ENCODE results near the gene KDM3B.

KDM3B gene

GRCh38 chr5:138463419-138464007, 111.0 kb downstream of the KDM3B start:
- peak overlapping the region; percentile 88 for H3K27ac ChIP-seq (ENCODE audit: low read depth, low read length, severe bottlenecking)
- H3K4me3 ChIP-seq (ENCODE audit: extremely low read depth, insufficient read depth, low read length, poor library complexity, severe bottlenecking) = peak overlapping the region; percentile 58
- H3K36me3 ChIP-seq (ENCODE audit: control insufficient read depth, insufficient read depth, low read length) = peaks cover 16% of the 10 kb centered on the region
- H3K9me3 ChIP-seq (ENCODE audit: control insufficient read depth, low read length) = no peaks in the 10 kb centered on the region
- peaks cover 20% of the 10 kb centered on the region for H3K4me1 ChIP-seq (ENCODE audit: control insufficient read depth, insufficient read depth, low read length, poor library complexity, severe bottlenecking)
- 43 to 54% methylated on average over 6 to 7 of the region's 21 CpGs for WGBS, 2 experiments (ENCODE audit: insufficient coverage in 2 of 2)

DNA sequence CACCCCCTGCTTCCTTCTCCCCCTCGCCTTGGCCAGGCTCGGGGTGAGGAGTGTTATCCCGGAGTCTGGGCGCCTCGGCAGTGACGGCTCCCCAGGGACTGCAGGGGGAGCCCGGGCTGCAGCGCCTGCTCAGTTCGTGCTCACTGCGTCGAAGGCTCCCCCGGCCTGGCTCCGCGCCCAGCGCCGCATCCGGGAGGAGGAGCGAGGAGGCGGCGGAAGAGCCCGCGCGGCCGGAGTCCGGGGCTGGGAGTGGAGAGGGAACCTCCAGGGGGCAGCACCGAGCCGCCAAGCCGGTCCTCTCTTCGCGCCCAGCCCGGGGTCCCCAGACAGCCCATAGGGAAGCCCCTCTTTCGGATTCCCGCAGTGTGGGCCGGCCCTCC, 111.5 kb downstream of the KDM3B start:
- H3K9me3 ChIP-seq (ENCODE audit: control insufficient read depth, low read length) = no peaks in the 10 kb centered on the region
- WGBS, 2 experiments (ENCODE audit: insufficient coverage in 2 of 2) = 0% methylated on average over 13 to 30 of the region's 34 CpGs
- H3K4me3 ChIP-seq (ENCODE audit: extremely low read depth, insufficient read depth, low read length, poor library complexity, severe bottlenecking) = peak overlapping the region; percentile 58
- H3K27ac ChIP-seq (ENCODE audit: low read depth, low read length, severe bottlenecking) = peak overlapping the region; percentile 97
- H3K36me3 ChIP-seq (ENCODE audit: control insufficient read depth, insufficient read depth, low read length) = peaks cover 21% of the 10 kb centered on the region
- H3K4me1 ChIP-seq (ENCODE audit: control insufficient read depth, insufficient read depth, low read length, poor library complexity, severe bottlenecking) = peaks cover 16% of the 10 kb centered on the region

DNA sequence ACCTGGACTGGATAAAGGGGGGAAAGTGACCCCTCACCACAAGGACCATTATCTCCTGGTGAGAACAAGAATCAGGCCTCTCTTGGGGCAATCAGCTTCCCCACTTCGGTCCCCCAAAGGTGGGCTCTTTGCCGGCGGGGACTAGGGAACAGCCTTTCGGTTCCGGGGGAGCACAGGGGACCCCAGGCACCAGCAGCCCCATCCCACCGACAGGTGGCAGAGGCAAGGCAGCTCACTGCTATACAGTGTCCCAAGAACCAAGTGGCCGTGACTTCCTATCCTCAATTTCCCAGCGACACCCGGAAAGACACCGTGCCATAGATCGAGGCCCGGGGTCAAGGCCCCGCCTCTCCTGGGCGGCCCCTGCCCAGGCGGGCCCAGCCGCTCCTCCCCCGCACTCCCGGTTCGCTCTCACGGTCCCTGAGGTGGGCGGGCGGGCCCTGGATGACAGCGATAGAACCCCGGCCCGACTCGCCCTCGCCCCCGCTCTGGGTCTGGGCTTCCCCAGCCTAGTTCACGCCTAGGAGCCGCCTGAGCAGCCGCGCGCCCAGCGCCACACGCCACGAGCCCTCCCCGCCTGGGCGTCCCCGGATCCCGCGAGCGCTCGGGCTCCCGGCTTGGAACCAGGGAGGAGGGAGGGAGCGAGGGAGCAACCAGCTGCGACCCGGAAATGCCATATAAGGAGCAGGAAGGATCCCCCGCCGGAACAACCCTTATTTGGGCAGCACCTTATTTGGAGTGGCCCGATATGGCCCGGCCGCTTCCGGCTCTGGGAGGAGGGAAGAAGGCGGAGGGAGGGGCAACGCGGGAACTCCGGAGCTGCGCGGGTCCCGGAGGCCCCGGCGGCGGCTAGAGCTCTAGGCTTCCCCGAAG, 112.1 kb downstream of the KDM3B start:
- Histone ChIP-seq H3K36me3 (ENCODE audit: control insufficient read depth, insufficient read depth, low read length) (peaks cover 23% of the 10 kb centered on the region), H3K4me1 (ENCODE audit: control insufficient read depth, insufficient read depth, low read length, poor library complexity, severe bottlenecking) (peaks cover 16% of the 10 kb centered on the region), H3K4me3 (ENCODE audit: extremely low read depth, insufficient read depth, low read length, poor library complexity, severe bottlenecking) (peak overlapping the region; percentile 58), H3K27ac (ENCODE audit: low read depth, low read length, severe bottlenecking) (peak overlapping the region; percentile 97), H3K9me3 (ENCODE audit: control insufficient read depth, low read length) (no peaks in the 10 kb centered on the region)
- WGBS, 2 experiments (ENCODE audit: insufficient coverage in 2 of 2) = 0% methylated on average over 40 to 59 of the region's 64 CpGs

DNA sequence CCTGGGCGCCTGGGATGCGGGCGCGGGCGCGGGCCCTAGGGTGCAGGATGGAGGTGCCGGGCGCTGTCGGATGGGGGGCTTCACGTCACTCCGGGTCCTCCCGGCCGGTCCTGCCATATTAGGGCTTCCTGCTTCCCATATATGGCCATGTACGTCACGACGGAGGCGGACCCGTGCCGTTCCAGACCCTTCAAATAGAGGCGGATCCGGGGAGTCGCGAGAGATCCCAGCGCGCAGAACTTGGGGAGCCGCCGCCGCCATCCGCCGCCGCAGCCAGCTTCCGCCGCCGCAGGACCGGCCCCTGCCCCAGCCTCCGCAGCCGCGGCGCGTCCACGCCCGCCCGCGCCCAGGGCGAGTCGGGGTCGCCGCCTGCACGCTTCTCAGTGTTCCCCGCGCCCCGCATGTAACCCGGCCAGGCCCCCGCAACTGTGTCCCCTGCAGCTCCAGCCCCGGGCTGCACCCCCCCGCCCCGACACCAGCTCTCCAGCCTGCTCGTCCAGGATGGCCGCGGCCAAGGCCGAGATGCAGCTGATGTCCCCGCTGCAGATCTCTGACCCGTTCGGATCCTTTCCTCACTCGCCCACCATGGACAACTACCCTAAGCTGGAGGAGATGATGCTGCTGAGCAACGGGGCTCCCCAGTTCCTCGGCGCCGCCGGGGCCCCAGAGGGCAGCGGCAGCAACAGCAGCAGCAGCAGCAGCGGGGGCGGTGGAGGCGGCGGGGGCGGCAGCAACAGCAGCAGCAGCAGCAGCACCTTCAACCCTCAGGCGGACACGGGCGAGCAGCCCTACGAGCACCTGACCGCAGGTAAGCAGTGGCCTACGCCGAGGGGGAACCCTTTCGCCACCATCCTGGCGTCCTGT, 113.0 kb downstream of the KDM3B start, which contains the start of gene EGR1:
EGR1 (plus strand) TSS at position 219 of the 864 bp plus-strand sequence; CDS start at position 502, 283 bp downstream.
- Histone ChIP-seq H3K36me3 (ENCODE audit: control insufficient read depth, insufficient read depth, low read length) (peaks cover 23% of the 10 kb centered on the region), H3K27ac (ENCODE audit: low read depth, low read length, severe bottlenecking) (peak within 1 kb of the TSS; percentile 97), H3K4me1 (ENCODE audit: control insufficient read depth, insufficient read depth, low read length, poor library complexity, severe bottlenecking) (peaks cover 13% of the 10 kb centered on the region), H3K4me3 (ENCODE audit: extremely low read depth, insufficient read depth, low read length, poor library complexity, severe bottlenecking) (peak within 1 kb of the TSS; percentile 58), H3K9me3 (ENCODE audit: control insufficient read depth, low read length) (no peaks in the 10 kb centered on the region)
- 0 to 1% methylated on average over 75 to 77 of the region's 85 CpGs for WGBS, 2 experiments (ENCODE audit: insufficient coverage in 2 of 2)

DNA sequence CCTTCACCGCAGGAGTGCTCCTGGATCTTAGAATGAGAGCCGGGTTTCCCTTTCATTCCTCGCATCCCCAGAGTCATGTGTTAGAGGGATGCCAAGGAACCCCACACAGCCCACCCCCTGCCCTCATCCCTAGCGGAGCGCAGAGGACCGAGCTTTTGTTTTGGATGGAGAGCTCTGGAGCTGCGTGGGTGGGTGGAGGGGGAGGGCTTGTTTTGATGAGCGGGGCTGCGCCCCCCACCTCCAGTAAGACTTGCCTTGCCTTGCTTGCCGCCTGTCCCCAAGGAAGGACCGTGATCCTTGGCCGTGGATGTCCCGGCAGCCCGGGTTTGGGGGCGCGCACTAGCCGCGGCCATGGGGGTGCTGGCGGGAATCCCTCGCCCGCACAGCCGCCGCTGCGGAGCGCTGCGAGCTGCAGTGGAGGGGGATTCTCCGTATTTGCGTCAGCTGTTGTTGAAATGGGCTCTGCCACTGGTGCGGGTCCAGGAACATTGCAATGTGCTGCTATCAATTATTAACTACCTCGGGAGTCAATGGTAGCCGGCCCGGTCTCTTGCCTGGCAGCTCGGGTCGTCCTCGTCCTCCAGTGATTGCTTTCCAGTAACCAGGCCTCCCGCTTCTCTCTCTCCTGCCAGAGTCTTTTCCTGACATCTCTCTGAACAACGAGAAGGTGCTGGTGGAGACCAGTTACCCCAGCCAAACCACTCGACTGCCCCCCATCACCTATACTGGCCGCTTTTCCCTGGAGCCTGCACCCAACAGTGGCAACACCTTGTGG, 113.8 kb downstream of the KDM3B start:
- Histone ChIP-seq H3K4me3 (ENCODE audit: extremely low read depth, insufficient read depth, low read length, poor library complexity, severe bottlenecking) (peak overlapping the region; percentile 58), H3K9me3 (ENCODE audit: control insufficient read depth, low read length) (no peaks in the 10 kb centered on the region), H3K36me3 (ENCODE audit: control insufficient read depth, insufficient read depth, low read length) (peaks cover 23% of the 10 kb centered on the region), H3K4me1 (ENCODE audit: control insufficient read depth, insufficient read depth, low read length, poor library complexity, severe bottlenecking) (peaks cover 13% of the 10 kb centered on the region), H3K27ac (ENCODE audit: low read depth, low read length, severe bottlenecking) (no peak overlapping the region)
- WGBS, 2 experiments (ENCODE audit: insufficient coverage in 2 of 2) = 22 to 32% methylated on average over 22 to 26 of the region's 39 CpGs

DNA sequence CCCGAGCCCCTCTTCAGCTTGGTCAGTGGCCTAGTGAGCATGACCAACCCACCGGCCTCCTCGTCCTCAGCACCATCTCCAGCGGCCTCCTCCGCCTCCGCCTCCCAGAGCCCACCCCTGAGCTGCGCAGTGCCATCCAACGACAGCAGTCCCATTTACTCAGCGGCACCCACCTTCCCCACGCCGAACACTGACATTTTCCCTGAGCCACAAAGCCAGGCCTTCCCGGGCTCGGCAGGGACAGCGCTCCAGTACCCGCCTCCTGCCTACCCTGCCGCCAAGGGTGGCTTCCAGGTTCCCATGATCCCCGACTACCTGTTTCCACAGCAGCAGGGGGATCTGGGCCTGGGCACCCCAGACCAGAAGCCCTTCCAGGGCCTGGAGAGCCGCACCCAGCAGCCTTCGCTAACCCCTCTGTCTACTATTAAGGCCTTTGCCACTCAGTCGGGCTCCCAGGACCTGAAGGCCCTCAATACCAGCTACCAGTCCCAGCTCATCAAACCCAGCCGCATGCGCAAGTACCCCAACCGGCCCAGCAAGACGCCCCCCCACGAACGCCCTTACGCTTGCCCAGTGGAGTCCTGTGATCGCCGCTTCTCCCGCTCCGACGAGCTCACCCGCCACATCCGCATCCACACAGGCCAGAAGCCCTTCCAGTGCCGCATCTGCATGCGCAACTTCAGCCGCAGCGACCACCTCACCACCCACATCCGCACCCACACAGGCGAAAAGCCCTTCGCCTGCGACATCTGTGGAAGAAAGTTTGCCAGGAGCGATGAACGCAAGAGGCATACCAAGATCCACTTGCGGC, 114.6 kb downstream of the KDM3B start:
- Histone ChIP-seq H3K36me3 (ENCODE audit: control insufficient read depth, insufficient read depth, low read length) (peaks cover 23% of the 10 kb centered on the region), H3K9me3 (ENCODE audit: control insufficient read depth, low read length) (no peaks in the 10 kb centered on the region), H3K4me1 (ENCODE audit: control insufficient read depth, insufficient read depth, low read length, poor library complexity, severe bottlenecking) (peaks cover 13% of the 10 kb centered on the region), H3K4me3 (ENCODE audit: extremely low read depth, insufficient read depth, low read length, poor library complexity, severe bottlenecking) (peak overlapping the region; percentile 58), H3K27ac (ENCODE audit: low read depth, low read length, severe bottlenecking) (no peak overlapping the region)
- WGBS, 2 experiments (ENCODE audit: insufficient coverage in 2 of 2) = 95 to 96% methylated on average over 38 to 45 of the region's 45 CpGs

DNA sequence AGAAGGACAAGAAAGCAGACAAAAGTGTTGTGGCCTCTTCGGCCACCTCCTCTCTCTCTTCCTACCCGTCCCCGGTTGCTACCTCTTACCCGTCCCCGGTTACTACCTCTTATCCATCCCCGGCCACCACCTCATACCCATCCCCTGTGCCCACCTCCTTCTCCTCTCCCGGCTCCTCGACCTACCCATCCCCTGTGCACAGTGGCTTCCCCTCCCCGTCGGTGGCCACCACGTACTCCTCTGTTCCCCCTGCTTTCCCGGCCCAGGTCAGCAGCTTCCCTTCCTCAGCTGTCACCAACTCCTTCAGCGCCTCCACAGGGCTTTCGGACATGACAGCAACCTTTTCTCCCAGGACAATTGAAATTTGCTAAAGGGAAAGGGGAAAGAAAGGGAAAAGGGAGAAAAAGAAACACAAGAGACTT, 115.2 kb downstream of the KDM3B start:
- no peaks in the 10 kb centered on the region for H3K9me3 ChIP-seq (ENCODE audit: control insufficient read depth, low read length)
- peak overlapping the region; percentile 12 for H3K4me3 ChIP-seq (ENCODE audit: extremely low read depth, insufficient read depth, low read length, poor library complexity, severe bottlenecking)
- 91 to 98% methylated on average over 6 to 14 of the region's 14 CpGs for WGBS, 2 experiments (ENCODE audit: insufficient coverage in 2 of 2)
- no peak overlapping the region for H3K27ac ChIP-seq (ENCODE audit: low read depth, low read length, severe bottlenecking)
- peaks cover 23% of the 10 kb centered on the region for H3K36me3 ChIP-seq (ENCODE audit: control insufficient read depth, insufficient read depth, low read length)
- peaks cover 13% of the 10 kb centered on the region for H3K4me1 ChIP-seq (ENCODE audit: control insufficient read depth, insufficient read depth, low read length, poor library complexity, severe bottlenecking)

DNA sequence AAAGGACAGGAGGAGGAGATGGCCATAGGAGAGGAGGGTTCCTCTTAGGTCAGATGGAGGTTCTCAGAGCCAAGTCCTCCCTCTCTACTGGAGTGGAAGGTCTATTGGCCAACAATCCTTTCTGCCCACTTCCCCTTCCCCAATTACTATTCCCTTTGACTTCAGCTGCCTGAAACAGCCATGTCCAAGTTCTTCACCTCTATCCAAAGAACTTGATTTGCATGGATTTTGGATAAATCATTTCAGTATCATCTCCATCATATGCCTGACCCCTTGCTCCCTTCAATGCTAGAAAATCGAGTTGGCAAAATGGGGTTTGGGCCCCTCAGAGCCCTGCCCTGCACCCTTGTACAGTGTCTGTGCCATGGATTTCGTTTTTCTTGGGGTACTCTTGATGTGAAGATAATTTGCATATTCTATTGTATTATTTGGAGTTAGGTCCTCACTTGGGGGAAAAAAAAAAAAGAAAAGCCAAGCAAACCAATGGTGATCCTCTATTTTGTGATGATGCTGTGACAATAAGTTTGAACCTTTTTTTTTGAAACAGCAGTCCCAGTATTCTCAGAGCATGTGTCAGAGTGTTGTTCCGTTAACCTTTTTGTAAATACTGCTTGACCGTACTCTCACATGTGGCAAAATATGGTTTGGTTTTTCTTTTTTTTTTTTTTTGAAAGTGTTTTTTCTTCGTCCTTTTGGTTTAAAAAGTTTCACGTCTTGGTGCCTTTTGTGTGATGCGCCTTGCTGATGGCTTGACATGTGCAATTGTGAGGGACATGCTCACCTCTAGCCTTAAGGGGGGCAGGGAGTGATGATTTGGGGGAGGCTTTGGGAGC, 115.9 kb downstream of the KDM3B start:
- Histone ChIP-seq H3K4me3 (ENCODE audit: extremely low read depth, insufficient read depth, low read length, poor library complexity, severe bottlenecking) (peak overlapping the region; percentile 12), H3K9me3 (ENCODE audit: control insufficient read depth, low read length) (no peaks in the 10 kb centered on the region), H3K36me3 (ENCODE audit: control insufficient read depth, insufficient read depth, low read length) (peaks cover 23% of the 10 kb centered on the region), H3K4me1 (ENCODE audit: control insufficient read depth, insufficient read depth, low read length, poor library complexity, severe bottlenecking) (peaks cover 13% of the 10 kb centered on the region), H3K27ac (ENCODE audit: low read depth, low read length, severe bottlenecking) (no peak overlapping the region)
- 89 to 91% methylated on average over 3 to 4 of the region's 7 CpGs for WGBS, 2 experiments (ENCODE audit: insufficient coverage in 2 of 2)

DNA sequence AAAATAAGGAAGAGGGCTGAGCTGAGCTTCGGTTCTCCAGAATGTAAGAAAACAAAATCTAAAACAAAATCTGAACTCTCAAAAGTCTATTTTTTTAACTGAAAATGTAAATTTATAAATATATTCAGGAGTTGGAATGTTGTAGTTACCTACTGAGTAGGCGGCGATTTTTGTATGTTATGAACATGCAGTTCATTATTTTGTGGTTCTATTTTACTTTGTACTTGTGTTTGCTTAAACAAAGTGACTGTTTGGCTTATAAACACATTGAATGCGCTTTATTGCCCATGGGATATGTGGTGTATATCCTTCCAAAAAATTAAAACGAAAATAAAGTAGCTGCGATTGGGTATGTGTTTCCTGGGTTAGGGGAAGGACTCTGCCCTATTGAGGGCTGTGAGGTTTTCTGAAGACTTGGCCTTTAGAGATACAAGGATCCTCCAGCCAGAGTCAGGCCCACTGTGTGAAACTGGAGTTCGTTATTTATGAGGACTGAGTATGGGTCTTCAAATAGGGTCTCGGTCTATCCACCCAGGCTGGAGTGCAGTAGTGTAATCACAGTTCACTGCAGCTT, 116.6 kb downstream of the KDM3B start:
- Histone ChIP-seq H3K4me1 (ENCODE audit: control insufficient read depth, insufficient read depth, low read length, poor library complexity, severe bottlenecking) (peaks cover 8% of the 10 kb centered on the region), H3K4me3 (ENCODE audit: extremely low read depth, insufficient read depth, low read length, poor library complexity, severe bottlenecking) (no peak overlapping the region), H3K9me3 (ENCODE audit: control insufficient read depth, low read length) (no peaks in the 10 kb centered on the region), H3K27ac (ENCODE audit: low read depth, low read length, severe bottlenecking) (no peak overlapping the region), H3K36me3 (ENCODE audit: control insufficient read depth, insufficient read depth, low read length) (peaks cover 23% of the 10 kb centered on the region)
- 96% methylated on average over 5 to 7 of the region's 8 CpGs for WGBS, 2 experiments (ENCODE audit: insufficient coverage in 2 of 2)
